ENCODE results near the gene CT47A1.
"Not testable (repeated sequence)": the region's sequence is repeated elsewhere in the genome, so short reads cannot be mapped to it uniquely, and the experiment has no call there.

The CT47A1 gene

GRCh38 chrX:120985660-120986059, at the start of gene CT47A1:
CT47A1 (minus strand) TSS chrX:120985760; CDS start chrX:120985529, 231 bp downstream.
- not testable (repeated sequence) for DNase-seq (ENCODE audit: low spot score)

- no peak for DNase-seq (ENCODE audit: low spot score)
Measured at GRCh38 chrX:121032531-121032930, 47.0 kb upstream of the CT47A1 start.

DNA sequence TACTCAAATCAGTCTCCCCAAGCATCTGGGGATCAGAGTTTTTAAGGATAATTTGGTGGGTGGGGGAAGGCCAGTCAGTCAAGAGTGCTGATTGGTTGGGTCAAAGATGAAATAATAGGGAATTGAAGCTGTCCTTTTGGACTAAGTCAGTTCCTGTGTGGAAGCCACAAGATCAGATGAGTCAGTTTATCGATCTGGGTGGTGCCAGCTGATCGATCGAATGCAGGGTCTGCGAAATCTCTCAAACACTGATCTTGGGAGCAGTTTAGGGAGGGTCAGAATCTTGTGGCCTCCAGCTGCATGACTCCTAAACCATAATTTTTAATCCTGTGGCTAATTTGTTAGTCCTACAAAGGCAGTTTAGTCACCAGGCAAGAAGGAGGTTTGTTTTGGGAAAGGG, 44.5 kb upstream of the CT47A1 start:
- DNase-seq (ENCODE audit: low spot score): no peak

GRCh38 chrX:121028419-121028818, 42.9 kb upstream of the CT47A1 start:
- no peak for DNase-seq (ENCODE audit: low spot score)

- no peak for DNase-seq (ENCODE audit: low spot score)
Measured at GRCh38 chrX:121014826-121015225, 29.3 kb upstream of the CT47A1 start.

GRCh38 chrX:121013897-121014455, 28.4 kb upstream of the CT47A1 start:
- DNase-seq (ENCODE audit: low spot score): no peak

DNA sequence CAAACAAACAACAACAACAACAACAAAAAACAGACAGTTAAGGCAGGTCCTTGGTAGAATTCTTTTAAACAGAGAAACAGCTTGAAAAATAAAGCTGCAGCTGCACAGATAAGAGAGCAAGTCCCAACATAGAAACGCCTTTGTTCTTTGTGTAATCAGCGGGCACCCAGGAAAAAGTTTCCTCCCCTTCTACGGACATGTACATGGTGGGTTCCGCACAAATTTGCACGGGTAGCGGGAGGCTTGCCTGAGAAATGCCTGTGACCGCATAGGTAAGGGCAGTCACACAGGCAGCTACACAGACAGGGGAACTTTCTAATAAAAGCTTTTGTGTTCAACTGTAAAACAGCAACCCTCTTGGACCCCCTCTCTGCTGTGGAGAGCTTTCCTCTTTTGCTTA, 25.7 kb upstream of the CT47A1 start:
- DNase-seq (ENCODE audit: low spot score): no peak

- no peak for DNase-seq (ENCODE audit: low spot score)
Measured at GRCh38 chrX:121010218-121010617, 24.7 kb upstream of the CT47A1 start.

DNA sequence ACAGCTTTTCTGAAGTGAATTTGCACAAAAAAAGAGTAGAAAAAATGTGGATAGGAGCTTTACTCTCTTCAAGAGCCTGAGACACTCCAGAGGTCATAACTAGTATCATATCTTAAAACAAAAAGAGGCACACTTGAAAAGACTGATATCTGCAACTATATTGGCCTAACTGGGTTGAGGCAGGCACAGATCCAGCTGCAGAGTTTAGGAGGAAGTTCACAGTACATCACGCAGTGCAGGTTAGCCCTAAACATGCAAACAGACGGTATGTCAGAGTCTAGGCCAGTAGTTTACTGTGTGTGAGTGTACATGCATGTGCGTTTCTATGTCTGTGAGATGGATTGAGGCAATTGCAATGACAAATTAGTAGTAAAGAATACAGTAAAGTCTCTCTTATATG, 24.2 kb upstream of the CT47A1 start:
- no peak for DNase-seq (ENCODE audit: low spot score)

GRCh38 chrX:121008920-121009319, 23.4 kb upstream of the CT47A1 start:
- no peak for DNase-seq (ENCODE audit: low spot score)

DNA sequence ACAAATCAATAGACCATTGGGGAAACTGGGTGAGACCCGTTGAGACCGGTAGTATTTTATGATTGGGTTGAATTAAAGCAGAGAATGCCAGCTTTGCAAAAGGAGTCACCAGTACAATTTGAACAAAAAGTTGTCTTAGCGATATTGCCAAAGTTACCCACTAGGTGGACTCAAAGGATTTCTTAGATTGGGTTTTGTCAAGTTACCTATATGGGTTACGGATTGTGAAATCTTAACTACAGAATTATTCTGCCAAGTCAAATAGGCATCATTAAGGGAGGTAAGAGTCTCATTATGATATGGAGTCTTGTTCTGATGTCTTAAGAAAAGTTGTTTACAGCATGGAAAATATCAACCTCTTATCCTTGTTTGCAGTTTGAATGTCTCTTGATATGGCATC, 15.0 kb upstream of the CT47A1 start:
- no peak for DNase-seq (ENCODE audit: low spot score)

- no peak for DNase-seq (ENCODE audit: low spot score)
Measured at GRCh38 chrX:120999413-120999812, 13.9 kb upstream of the CT47A1 start.

DNA sequence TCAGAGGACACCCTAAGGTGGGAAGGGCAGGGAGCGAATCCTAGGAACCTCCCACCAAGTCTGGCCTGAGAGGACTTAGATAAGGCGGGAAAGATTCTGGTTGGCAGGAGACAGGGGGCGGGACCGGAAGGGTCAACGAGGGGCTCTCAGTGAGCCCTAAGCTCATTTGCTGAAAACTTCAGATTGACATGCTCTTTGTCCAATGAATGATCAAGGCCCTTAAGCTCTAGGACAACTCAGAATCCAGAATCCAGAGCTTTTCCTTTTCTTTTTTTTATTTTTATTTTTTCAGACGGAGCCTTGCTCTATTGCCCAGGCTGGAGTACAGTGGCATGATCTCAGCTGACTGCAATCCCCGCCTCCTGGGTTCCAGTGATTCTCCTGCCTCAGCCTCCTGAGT, 29.1 kb downstream of the CT47A1 start, which contains the start of gene CT47A7:
Gene CT47A7 (minus strand): TSS at position 101 of the 400 bp plus-strand sequence. CDS start 255 bp downstream, outside the sequence.
- DNase-seq (ENCODE audit: low spot score): not testable (repeated sequence)

All from CD4-positive, alpha-beta T cell treated with Interleukin-2 at 100 ng/mL for 4 hours (primary cell).